Measurements from ENCODE around the gene RNF130.

DNA sequence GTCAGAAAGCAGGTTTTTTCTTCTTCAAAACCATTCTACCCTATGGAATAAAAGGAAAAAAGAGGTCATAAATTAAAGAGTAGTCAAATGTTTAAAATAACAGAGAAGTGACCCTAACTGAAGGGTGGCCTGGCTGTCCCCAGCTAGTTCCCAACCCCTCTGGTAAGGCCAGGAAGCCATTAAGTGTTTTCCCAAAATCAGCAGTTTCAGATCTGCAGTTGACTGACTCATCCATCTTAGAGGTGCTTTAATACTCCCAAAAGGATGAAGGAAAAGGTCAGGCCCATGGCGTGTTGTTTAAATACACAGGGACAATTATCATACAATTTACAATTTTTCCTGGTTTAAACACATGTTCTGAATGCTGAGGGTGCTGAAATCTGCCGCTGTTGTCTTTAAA is 115.9 kb downstream of the RNF130 start:
- TF ChIP-seq, protein P1, sequence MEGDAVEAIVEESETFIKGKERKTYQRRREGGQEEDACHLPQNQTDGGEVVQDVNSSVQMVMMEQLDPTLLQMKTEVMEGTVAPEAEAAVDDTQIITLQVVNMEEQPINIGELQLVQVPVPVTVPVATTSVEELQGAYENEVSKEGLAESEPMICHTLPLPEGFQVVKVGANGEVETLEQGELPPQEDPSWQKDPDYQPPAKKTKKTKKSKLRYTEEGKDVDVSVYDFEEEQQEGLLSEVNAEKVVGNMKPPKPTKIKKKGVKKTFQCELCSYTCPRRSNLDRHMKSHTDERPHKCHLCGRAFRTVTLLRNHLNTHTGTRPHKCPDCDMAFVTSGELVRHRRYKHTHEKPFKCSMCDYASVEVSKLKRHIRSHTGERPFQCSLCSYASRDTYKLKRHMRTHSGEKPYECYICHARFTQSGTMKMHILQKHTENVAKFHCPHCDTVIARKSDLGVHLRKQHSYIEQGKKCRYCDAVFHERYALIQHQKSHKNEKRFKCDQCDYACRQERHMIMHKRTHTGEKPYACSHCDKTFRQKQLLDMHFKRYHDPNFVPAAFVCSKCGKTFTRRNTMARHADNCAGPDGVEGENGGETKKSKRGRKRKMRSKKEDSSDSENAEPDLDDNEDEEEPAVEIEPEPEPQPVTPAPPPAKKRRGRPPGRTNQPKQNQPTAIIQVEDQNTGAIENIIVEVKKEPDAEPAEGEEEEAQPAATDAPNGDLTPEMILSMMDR (IDR thresholded peaks at IDR 0.05) = no peak
- no peak for TF ChIP-seq EZH2 (IDR thresholded peaks at IDR 0.05)
